H9 (cell line): ENCODE results near the gene CLUH. TPM values are rescaled to one million over a fixed set of nuclear protein-coding genes. Genes with fewer than 3 reads are reported as not detected.

Experiments used
- DNase-seq: peaks from one replicate; pipeline ENCODE4 v3.0.0-alpha.2; 2017
- H2AFZ ChIP-seq: one replicate; pipeline ENCODE4 v1.6.1; 2013; ENCODE audit warnings: mild to moderate bottlenecking, low read length, control low read depth, moderate library complexity
- H2AK5ac ChIP-seq: 2 replicates; pipeline ENCODE4 v1.6.1; 2013; ENCODE audit warnings: low read length, control low read depth, mixed read lengths; ENCODE audit not compliant: insufficient read length
- H2BK120ac ChIP-seq: one replicate; pipeline ENCODE4 v1.6.1; 2013; ENCODE audit warnings: low read depth, mild to moderate bottlenecking, low read length, control low read depth, inconsistent platforms; ENCODE audit not compliant: poor library complexity, severe bottlenecking
- H2BK12ac ChIP-seq: 2 replicates; pipeline ENCODE4 v1.6.1; 2013; ENCODE audit warnings: low read length, control low read depth, mixed read lengths, low read depth; ENCODE audit not compliant: insufficient read length
- H2BK15ac ChIP-seq: 2 replicates; pipeline ENCODE4 v1.6.1; 2013; ENCODE audit warnings: low read depth, low read length, control low read depth
- H2BK20ac ChIP-seq: one replicate; pipeline ENCODE4 v1.6.1; 2013; ENCODE audit warnings: low read depth, mild to moderate bottlenecking, low read length, control low read depth, inconsistent platforms; ENCODE audit not compliant: poor library complexity, severe bottlenecking
- H2BK5ac ChIP-seq: 2 replicates; pipeline ENCODE4 v1.6.1; 2013; ENCODE audit warnings: low read length, control low read depth, mixed read lengths; ENCODE audit not compliant: insufficient read length
- H3K14ac ChIP-seq: 2 replicates; pipeline ENCODE4 v1.6.1; 2013; ENCODE audit warnings: low read length, control low read depth; ENCODE audit not compliant: insufficient read depth
- H3K18ac ChIP-seq: 2 replicates; pipeline ENCODE4 v1.6.1; 2013; ENCODE audit warnings: low read depth, mild to moderate bottlenecking, mixed read lengths, low read length, control low read depth; ENCODE audit not compliant: insufficient read length
- H3K23ac ChIP-seq: 2 replicates; pipeline ENCODE4 v1.6.1; 2013; ENCODE audit warnings: low read length, control low read depth, mixed read lengths, low read depth; ENCODE audit not compliant: insufficient read length
- H3K23me2 ChIP-seq: 2 replicates; pipeline ENCODE4 v1.6.1; 2013; ENCODE audit warnings: low read depth, mild to moderate bottlenecking, mixed read lengths, low read length, control low read depth; ENCODE audit not compliant: insufficient read length, poor library complexity, severe bottlenecking
- H3K27ac ChIP-seq: 2 replicates; pipeline ENCODE4 v1.5.1; 2013; ENCODE audit warnings: low read length, control low read depth, mixed read lengths, low read depth; ENCODE audit not compliant: insufficient read length
- H3K27me3 ChIP-seq: 2 replicates; pipeline ENCODE4 v1.6.1; 2013; ENCODE audit warnings: low read length, control low read depth, inconsistent platforms; ENCODE audit not compliant: insufficient read depth
- H3K4ac ChIP-seq: 2 replicates; pipeline ENCODE4 v1.6.1; 2013; ENCODE audit warnings: low read depth, mild to moderate bottlenecking, control low read depth, inconsistent platforms, low read length, moderate library complexity
- H3K4me1 ChIP-seq: 2 replicates; pipeline ENCODE4 v1.6.1; 2013; ENCODE audit warnings: low read length, control low read depth, inconsistent platforms; ENCODE audit not compliant: insufficient read depth
- H3K4me2 ChIP-seq: 2 replicates; pipeline ENCODE4 v1.6.1; 2013; ENCODE audit warnings: low read length, control low read depth, mixed read lengths; ENCODE audit not compliant: insufficient read length, insufficient read depth
- H3K56ac ChIP-seq: 2 replicates; pipeline ENCODE4 v1.6.1; 2013; ENCODE audit warnings: low read depth, mild to moderate bottlenecking, mixed read lengths, low read length, control low read depth; ENCODE audit not compliant: insufficient read length
- H3K79me1 ChIP-seq: 2 replicates; pipeline ENCODE4 v1.6.1; 2013; ENCODE audit warnings: low read depth, mild to moderate bottlenecking, moderate library complexity, low read length, control low read depth, inconsistent platforms; ENCODE audit not compliant: insufficient read depth, poor library complexity, severe bottlenecking
- H3K79me2 ChIP-seq: 2 replicates; pipeline ENCODE4 v1.6.1; 2013; ENCODE audit warnings: low read length, control low read depth, inconsistent platforms; ENCODE audit not compliant: insufficient read depth
- H3K9ac ChIP-seq: 2 replicates; pipeline ENCODE4 v1.6.1; 2013; ENCODE audit warnings: low read length, control low read depth, mixed read lengths; ENCODE audit not compliant: insufficient read length; ENCODE audit errors: extremely low read depth
- H3K9me3 ChIP-seq: one replicate; pipeline ENCODE4 v1.6.1; 2013; ENCODE audit warnings: low read depth, low read length, inconsistent platforms; ENCODE audit not compliant: control insufficient read depth
- H3T11ph ChIP-seq: one replicate; pipeline ENCODE4 v1.6.1; 2013; ENCODE audit warnings: mild to moderate bottlenecking, low read length, control low read depth, inconsistent platforms
- H4K20me1 ChIP-seq: one replicate; pipeline ENCODE4 v1.6.1; 2013; ENCODE audit not compliant: control insufficient read depth, insufficient read length, insufficient read depth
- H4K5ac ChIP-seq: 2 replicates; pipeline ENCODE4 v1.6.1; 2013; ENCODE audit warnings: low read depth, mild to moderate bottlenecking, mixed read lengths, low read length, control low read depth; ENCODE audit not compliant: insufficient read length
- H4K8ac ChIP-seq: replicated peaks from 2 replicates; pipeline ENCODE4 v1.6.1; 2013; ENCODE audit warnings: low read length, control low read depth, mixed read lengths, low read depth; ENCODE audit not compliant: insufficient read length
- H4K91ac ChIP-seq: 2 replicates; pipeline ENCODE4 v1.6.1; 2013; ENCODE audit warnings: low read depth, mild to moderate bottlenecking, moderate library complexity, mixed read lengths, low read length, control low read depth; ENCODE audit not compliant: insufficient read length
- H3K27ac Mint-ChIP-seq, 3 experiments: 2 replicates in 2 of 3; 3 replicates in 1 of 3; pipeline ENCODE4 v1.8.0; 2020 to 2021; ENCODE audit warnings: mixed read lengths in 3 of 3, mild to moderate bottlenecking in 1 of 3, moderate library complexity in 1 of 3
- H3K27me3 Mint-ChIP-seq: 2 replicates; pipeline ENCODE4 v1.8.0; 2021; ENCODE audit warnings: low read depth, mild to moderate bottlenecking, moderate library complexity, mixed read lengths
- H3K36me3 Mint-ChIP-seq, 3 experiments: 2 replicates in 2 of 3; 3 replicates in 1 of 3; pipeline ENCODE4 v1.8.0; 2020 to 2021; ENCODE audit warnings: low read depth in 3 of 3, mixed read lengths in 3 of 3; ENCODE audit not compliant: insufficient read depth in 1 of 3
- H3K4me1 Mint-ChIP-seq, 2 experiments: 2 replicates each; pipeline ENCODE4 v1.8.0; 2020; ENCODE audit warnings: mixed read lengths in 2 of 2
- H3K4me3 Mint-ChIP-seq, 2 experiments: 2 replicates in 1 of 2; 3 replicates in 1 of 2; pipeline ENCODE4 v1.8.0; 2020 to 2021; ENCODE audit warnings: mild to moderate bottlenecking in 2 of 2, mixed read lengths in 2 of 2, moderate library complexity in 1 of 2
- H3K9me3 Mint-ChIP-seq, 2 experiments: 2 replicates in 1 of 2; 3 replicates in 1 of 2; pipeline ENCODE4 v1.8.0; 2020; ENCODE audit warnings: mild to moderate bottlenecking in 2 of 2, mixed read lengths in 2 of 2, moderate library complexity in 1 of 2
- CTCF ChIP-seq: fragments of 200-600 bp; sonication (generic); conservative IDR thresholded peaks from 3 replicates; pipeline ENCODE4 v1.8.0; 2021; ENCODE audit warnings: antibody characterized with exemption, mild to moderate bottlenecking
- WGBS: extraction: QIAGEN DNeasy Blood & Tissue Kit; methylation state at CpG from one replicate; pipeline ENCODE4 v1.1.7; 2013; ENCODE audit warnings: missing lambda C conversion rate, low lambda C conversion rate, mixed read lengths; ENCODE audit not compliant: insufficient read length; ENCODE audit errors: extremely low coverage; 5-methylcytosine and 5-hydroxymethylcytosine counted together
- total RNA-seq: library from RNA; stranded (reverse); gene quantifications from 2 replicates; pipeline ENCODE4 v1.2.1, GENCODE V29; 2021

The CLUH gene
- total RNA-seq, 1 experiment from 2014 or later = 91.3 TPM

GRCh38 chr17:2685696-2686095, 25.9 kb downstream of the CLUH start:
- Histone ChIP-seq H3K4me2 (no peak overlapping the region), H3K14ac (no peak overlapping the region; the same call in 1 of the 2 replicates), H3K56ac (no peak overlapping the region), H2AK5ac (no peak overlapping the region), H4K20me1 (no peaks in the 10 kb centered on the region), H2BK120ac (no peak overlapping the region), H2BK5ac (no peak overlapping the region), H3K23me2 (no peaks in the 10 kb centered on the region), H4K91ac (no peak overlapping the region), H3K4me1 (no peaks in the 10 kb centered on the region), H4K8ac (no peak overlapping the region), H3K27ac (no peak overlapping the region), H3K27me3 (no peaks in the 10 kb centered on the region), H3K4ac (no peak overlapping the region), H4K5ac (no peak overlapping the region), H3K9me3 (no peaks in the 10 kb centered on the region), H3K79me1 (no peaks in the 10 kb centered on the region), H2BK15ac (no peak overlapping the region), H3K18ac (no peak overlapping the region), H3K79me2 (no peaks in the 10 kb centered on the region; the same call in 1 of the 2 replicates), H3K9ac (no peak overlapping the region), H2BK20ac (no peak overlapping the region), H3K23ac (no peak overlapping the region), H2BK12ac (no peak overlapping the region), H2AFZ (no peak overlapping the region), H3T11ph (no peak overlapping the region)
- TF ChIP-seq CTCF = no peak
- Mint-ChIP-seq H3K36me3 (peaks cover 8 to 40% (median 29%) of the 10 kb centered on the region in 3 experiments; a peak in 6 of 7 replicates), H3K4me1 (peaks cover 9 to 19% of the 10 kb centered on the region in 2 experiments), H3K4me3 (no peak overlapping the region), H3K27me3 (no peaks in the 10 kb centered on the region), H3K27ac (peak overlapping the region in 1 of 3 experiments; percentile 79; a peak in 2 of 7 replicates), H3K9me3 (no peaks in the 10 kb centered on the region)
- no CpG with 5 or more reads among the region's 15 CpGs for WGBS
- peak; percentile 58 for DNase-seq
